Spleen (tissue), 11 donors: ENCODE data around the gene OLA1. TPM values are rescaled to one million over a fixed set of nuclear protein-coding genes. Genes with fewer than 3 reads are reported as not detected.

Experiments used
- DNase-seq: peaks from one replicate; pipeline ENCODE4 v3.0.0-alpha.2; 2020
- H3K27ac ChIP-seq, 8 donors: fragments of 200-600 bp; sonication (generic) in 7 of 8; 1 replicate in 4 of 8; 2 replicates in 4 of 8; pipeline versions ENCODE4 v1.5.0 to v1.8.0; 2016 to 2021; ENCODE audit warnings: inconsistent platforms in 4 of 8, mild to moderate bottlenecking in 4 of 8, moderate library complexity in 1 of 8
- H3K27me3 ChIP-seq, 7 donors: fragments of 200-600 bp; sonication (generic) in 6 of 7; replicated peaks in 1 of 7; 1 replicate in 4 of 7; 2 replicates in 3 of 7; pipeline versions ENCODE4 v1.5.0 to v1.8.0; 2016 to 2021; ENCODE audit warnings: inconsistent platforms in 3 of 7, mild to moderate bottlenecking in 1 of 7
- H3K36me3 ChIP-seq, 6 donors: fragments of 200-600 bp; sonication (generic) in 5 of 6; 1 replicate in 4 of 6; 2 replicates in 2 of 6; pipeline versions ENCODE4 v1.5.0 to v1.8.0; 2016 to 2021; ENCODE audit warnings: inconsistent platforms in 2 of 6
- H3K4me1 ChIP-seq, 6 donors: fragments of 200-600 bp; sonication (generic) in 5 of 6; 1 replicate in 3 of 6; 2 replicates in 3 of 6; pipeline versions ENCODE4 v1.5.0 to v1.8.0; 2016 to 2021; ENCODE audit warnings: inconsistent platforms in 3 of 6
- H3K4me3 ChIP-seq, 8 donors: fragments of 200-600 bp; sonication (generic) in 7 of 8; 1 replicate in 4 of 8; 2 replicates in 4 of 8; pipeline versions ENCODE4 v1.5.0 to v1.8.0; 2016 to 2021; ENCODE audit warnings: inconsistent platforms in 4 of 8, mild to moderate bottlenecking in 4 of 8, moderate library complexity in 2 of 8
- H3K9me3 ChIP-seq, 8 donors: fragments of 200-600 bp; sonication (generic) in 7 of 8; 1 replicate in 4 of 8; 2 replicates in 4 of 8; pipeline versions ENCODE4 v1.5.0 to v1.8.0; 2016 to 2021; ENCODE audit warnings: inconsistent platforms in 4 of 8
- CTCF ChIP-seq, 11 experiments: fragments of 200-600 bp in 7 of 11; fragments of 450-650 bp in 4 of 11; sonication (generic) in 4 of 11; IDR thresholded peaks in 8 of 11; conservative IDR thresholded peaks in 3 of 11; 1 replicate in 7 of 11; 2 replicates in 4 of 11; pipeline versions ENCODE4 v1.4.0 to v1.8.0; 2016 to 2021; ENCODE audit warnings: antibody characterized with exemption in 11 of 11, inconsistent platforms in 4 of 11, mild to moderate bottlenecking in 1 of 11
- POLR2A ChIP-seq, 3 donors: fragments of 450-650 bp; IDR thresholded peaks; one replicate each; pipeline ENCODE4 v1.5.1; 2017; ENCODE audit warnings: antibody characterized with exemption in 3 of 3, mild to moderate bottlenecking in 1 of 3
- POLR2AphosphoS5 ChIP-seq, 3 donors: sonication (generic); formaldehyde crosslinking; IDR thresholded peaks; one replicate each; pipeline ENCODE4 v1.5.1; 2017; ENCODE audit warnings: antibody characterized with exemption in 3 of 3
- WGBS, 5 donors: extraction: QIAGEN DNeasy Blood & Tissue Kit in 3 of 5; methylation state at CpG; one replicate each; pipeline versions ENCODE4 v1.1.5 to v1.1.7; 2013 to 2018; 5-methylcytosine and 5-hydroxymethylcytosine counted together
- intact Hi-C: fragments of 100-400 bp; cut with DNase I; formaldehyde crosslinking; loops from one replicate; pipeline ENCODE4 v1.15.0; 2023; ENCODE audit warnings: low total_unique reads
- polyA plus RNA-seq, 3 donors: library from polyadenylated mRNA; stranded (reverse); fragments of 200-250 nt; gene quantifications; one replicate each; pipeline ENCODE4 v1.2.1, GENCODE V29; 2013
- total RNA-seq, 7 donors: library from RNA; depleted of rRNA in 3 of 7; stranded (reverse); fragments of >200 nt in 3 of 7; fragmentation: NEBNext Ultra II Directional in 4 of 7; extraction: Animal tissue kit (Norgen Biotek cat#: 25700) in 4 of 7; gene quantifications; one replicate each; pipeline versions ENCODE4 v1.1.0 to v1.2.1, GENCODE V29; 2016 to 2021
- donor health status: healthy with polysubstance abuse.
- donor health status: DM: no; HTN: no; CAD: no; lungs with moderate emphysema.
- donor health status: DM: no; HTN: no; CAD: no.
- donor health status: Bipolar disorder and iron deficiency.
- donor health status: healthy.
- donor health status: DM: no; HTN: no; CAD: no.
- donor health status: DM: yes; HTN: yes; CAD: no.

OLA1 gene
- total and polyA plus RNA-seq, 10 donors: 35.0 to 66.0 (median 42.0) TPM

GRCh38 chr2:174224665-174225288 lies 23.6 kb downstream of the OLA1 start:
- DNase-seq: no peak
- no peak for TF ChIP-seq CTCF (IDR thresholded peaks at IDR 0.05 in 8 of 11, conservative IDR thresholded peaks at IDR 0.05 in 3 of 11)
- TF ChIP-seq POLR2AphosphoS5 (IDR thresholded peaks at IDR 0.05): no peak
- no peak for TF ChIP-seq POLR2A (IDR thresholded peaks at IDR 0.05)
- Histone ChIP-seq H3K4me1 (no peaks in the 10 kb centered on the region), H3K27me3 (no peaks in the 10 kb centered on the region), H3K9me3 (no peaks in the 10 kb centered on the region), H3K4me3 (no peak overlapping the region), H3K27ac (no peak overlapping the region), H3K36me3 (peaks cover 0 to 82% (median 22%) of the 10 kb centered on the region in 6 donors)
- intact Hi-C loops: no loop called here
- WGBS, 5 donors: 94 to 98% (median 95%) methylated on average over 7 of the region's 7 CpGs

GRCh38 chr2:174224125-174224524 lies 24.2 kb downstream of the OLA1 start:
- no peak for DNase-seq
- intact Hi-C loops: no loop called here
- H3K4me1 ChIP-seq: no peaks in the 10 kb centered on the region
- no peak overlapping the region for H3K27ac ChIP-seq
- H3K36me3 ChIP-seq: peaks cover 0 to 82% (median 22%) of the 10 kb centered on the region in 6 donors
- WGBS, 5 donors: 77 to 99% (median 97%) methylated on average over 5 of the region's 5 CpGs
- no peaks in the 10 kb centered on the region for H3K9me3 ChIP-seq
- TF ChIP-seq POLR2A (IDR thresholded peaks at IDR 0.05) (no peak), POLR2AphosphoS5 (IDR thresholded peaks at IDR 0.05) (no peak), CTCF (IDR thresholded peaks at IDR 0.05 in 8 of 11, conservative IDR thresholded peaks at IDR 0.05 in 3 of 11) (no peak)
- no peak overlapping the region for H3K4me3 ChIP-seq
- H3K27me3 ChIP-seq: no peaks in the 10 kb centered on the region

GRCh38 chr2:174223388-174223787 lies 24.9 kb downstream of the OLA1 start:
- Histone ChIP-seq H3K4me3 (no peak overlapping the region), H3K27me3 (no peaks in the 10 kb centered on the region), H3K4me1 (no peaks in the 10 kb centered on the region), H3K36me3 (peaks cover 0 to 75% (median 18%) of the 10 kb centered on the region in 6 donors), H3K27ac (no peak overlapping the region), H3K9me3 (no peaks in the 10 kb centered on the region)
- TF ChIP-seq POLR2AphosphoS5 (IDR thresholded peaks at IDR 0.05) (no peak), POLR2A (IDR thresholded peaks at IDR 0.05) (no peak), CTCF (IDR thresholded peaks at IDR 0.05 in 8 of 11, conservative IDR thresholded peaks at IDR 0.05 in 3 of 11) (no peak)
- WGBS, 5 donors: 95 to 98% (median 97%) methylated on average over 3 of the region's 3 CpGs
- intact Hi-C loops: no loop called here
- DNase-seq: no peak

- Histone ChIP-seq H3K27me3 (no peaks in the 10 kb centered on the region), H3K36me3 (peaks cover 0 to 63% (median 18%) of the 10 kb centered on the region in 6 donors), H3K4me3 (no peak overlapping the region), H3K9me3 (no peaks in the 10 kb centered on the region), H3K4me1 (no peaks in the 10 kb centered on the region), H3K27ac (no peak overlapping the region)
- no peak for TF ChIP-seq CTCF (IDR thresholded peaks at IDR 0.05 in 8 of 11, conservative IDR thresholded peaks at IDR 0.05 in 3 of 11)
- no peak for TF ChIP-seq POLR2A (IDR thresholded peaks at IDR 0.05)
- no peak for TF ChIP-seq POLR2AphosphoS5 (IDR thresholded peaks at IDR 0.05)
- intact Hi-C loops: no loop called here
- 76 to 87% (median 84%) methylated on average over 1 of the region's 1 CpG for WGBS, 5 donors
- no peak for DNase-seq
Observed at GRCh38 chr2:174222154-174222553, 26.2 kb downstream of the OLA1 start.
